Stimulated activated CD4-positive, alpha-beta T cell treated with anti-CD3 and anti-CD28 coated beads, Interleukin-12 subunit alpha, Interleukin-12 subunit beta, amount 100 ng/mL, for 24 hours (primary cell): ENCODE measurements around the gene MIP.
"Not testable (repeated sequence)": the region's sequence is repeated elsewhere in the genome, so short reads cannot be mapped to it uniquely, and the experiment has no call there.

Source experiments
- DNase-seq, 2 experiments: peaks; one replicate each; pipeline ENCODE4 v3.0.0-alpha.2; 2020; ENCODE audit warnings: low read depth in 2 of 2

Gene MIP

DNA sequence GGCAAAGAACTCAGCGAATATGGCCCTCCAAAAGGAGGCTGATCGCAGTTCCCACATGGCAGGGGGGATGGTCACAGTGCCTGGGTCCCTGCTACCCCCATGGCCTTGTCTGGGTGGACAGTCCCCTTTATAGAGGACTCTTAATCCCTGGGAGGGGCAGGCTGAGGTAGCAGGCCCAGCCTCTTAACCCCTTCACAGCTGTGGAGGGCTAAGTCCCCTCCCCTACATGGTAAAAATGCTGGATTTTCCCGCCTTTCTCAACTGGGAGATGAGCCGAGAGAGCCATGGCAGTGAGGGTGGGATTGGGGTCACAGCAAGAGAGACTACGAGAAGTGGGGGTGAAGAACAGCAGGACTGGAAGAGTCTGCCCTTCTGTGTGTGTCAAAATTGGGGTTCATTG is at the start of gene MIP:
MIP (minus strand) TSS at position 101 of the 400 bp plus-strand sequence; CDS start at position 57, 44 bp downstream.
- no peak for DNase-seq

DNA sequence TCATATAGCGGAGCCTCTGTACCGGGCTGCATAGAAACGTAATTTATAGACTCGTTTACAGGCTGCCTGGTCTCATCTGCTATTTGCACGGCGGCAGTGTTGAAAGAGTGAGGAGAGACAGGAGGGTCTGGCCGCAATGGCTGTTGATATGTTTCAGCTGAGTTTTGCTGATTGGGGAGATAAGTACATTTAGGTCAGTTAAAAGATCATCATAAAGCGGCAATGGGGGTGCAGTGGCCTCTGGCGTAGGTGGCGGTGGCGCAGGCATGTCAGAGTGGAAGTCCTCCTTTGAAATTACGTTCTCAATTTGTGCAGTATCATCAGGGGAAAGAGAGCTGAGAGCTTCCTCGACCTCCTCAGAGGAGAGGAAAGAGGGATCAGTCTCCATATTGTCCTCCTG is 45.4 kb upstream of the MIP start:
- not testable (repeated sequence) for DNase-seq

DNA sequence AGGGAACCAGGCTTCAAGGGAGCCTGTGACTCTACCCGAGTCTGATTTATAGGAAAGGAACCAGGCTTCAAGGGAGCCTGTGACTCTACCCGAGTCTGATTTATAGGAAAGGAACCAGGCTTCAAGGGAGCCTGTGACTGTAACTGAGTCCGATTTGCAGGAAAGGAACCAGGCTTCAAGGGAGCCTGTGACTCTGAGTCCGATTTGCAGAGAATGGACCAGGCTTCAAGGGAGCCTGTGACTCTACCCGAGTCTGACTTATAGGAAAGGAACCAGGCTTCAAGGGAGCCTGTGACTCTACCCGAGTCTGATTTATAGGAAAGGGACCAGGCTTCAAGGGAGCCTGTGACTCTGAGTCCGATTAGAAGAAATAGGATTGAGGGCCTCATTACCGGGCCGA is 45.0 kb upstream of the MIP start:
- not testable (repeated sequence) for DNase-seq

DNA sequence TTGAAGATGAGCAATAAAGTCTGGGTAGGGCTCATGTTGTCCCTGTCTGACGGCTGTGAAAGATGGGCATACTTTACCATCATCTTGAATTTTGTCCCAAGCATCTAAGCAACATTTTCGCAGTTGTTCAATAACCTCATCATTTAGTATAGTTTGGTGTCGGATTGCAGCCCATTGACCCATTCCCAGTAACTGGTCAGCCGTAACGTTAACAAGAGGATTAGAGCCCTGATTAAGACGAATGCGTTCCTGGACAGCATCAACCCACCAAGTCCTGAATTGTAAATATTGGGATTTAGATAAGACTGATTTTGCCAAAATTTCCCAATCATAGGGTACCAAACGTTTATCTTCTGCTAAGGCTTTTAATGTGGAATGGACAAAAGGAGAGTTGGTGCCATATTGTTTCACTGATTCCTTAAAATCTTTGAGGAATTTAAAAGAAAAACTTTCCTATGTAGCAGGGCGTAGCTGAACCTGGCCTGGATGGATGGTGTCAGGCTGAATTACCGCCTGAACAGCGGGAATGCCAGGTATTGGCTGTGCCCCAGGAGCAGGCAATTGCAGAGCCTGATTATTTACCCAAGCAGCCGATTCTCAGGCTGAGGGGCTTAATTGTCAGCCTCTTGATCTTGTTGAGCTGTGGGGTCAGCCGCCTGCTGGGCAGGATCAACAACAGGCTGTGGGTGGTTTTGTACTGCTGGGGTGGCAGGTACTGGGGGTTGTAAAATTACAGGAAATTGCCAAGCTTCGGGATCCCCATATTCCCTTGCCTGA is 43.9 kb upstream of the MIP start:
- not testable (repeated sequence) for DNase-seq

DNA sequence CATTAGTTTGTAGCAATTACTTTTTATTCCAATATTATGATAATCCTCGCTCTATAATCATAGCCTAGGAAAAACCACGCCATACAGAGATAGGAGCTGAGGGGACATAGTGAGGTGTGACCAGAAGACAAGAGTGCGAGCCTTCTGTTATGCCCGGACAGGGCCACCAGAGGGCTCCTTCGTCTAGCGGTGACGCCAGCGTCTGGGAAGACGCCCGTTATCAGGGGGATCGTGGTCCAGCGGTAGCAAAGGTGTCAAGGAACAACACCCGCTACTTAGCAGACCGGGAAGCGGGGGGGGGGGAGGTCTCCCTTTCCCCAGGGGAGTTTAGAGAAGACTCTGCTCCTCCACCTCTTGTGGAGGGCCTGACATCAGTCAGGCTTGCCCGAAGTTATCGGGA is 42.2 kb upstream of the MIP start:
- DNase-seq = peak; percentile 28 to 66

DNA sequence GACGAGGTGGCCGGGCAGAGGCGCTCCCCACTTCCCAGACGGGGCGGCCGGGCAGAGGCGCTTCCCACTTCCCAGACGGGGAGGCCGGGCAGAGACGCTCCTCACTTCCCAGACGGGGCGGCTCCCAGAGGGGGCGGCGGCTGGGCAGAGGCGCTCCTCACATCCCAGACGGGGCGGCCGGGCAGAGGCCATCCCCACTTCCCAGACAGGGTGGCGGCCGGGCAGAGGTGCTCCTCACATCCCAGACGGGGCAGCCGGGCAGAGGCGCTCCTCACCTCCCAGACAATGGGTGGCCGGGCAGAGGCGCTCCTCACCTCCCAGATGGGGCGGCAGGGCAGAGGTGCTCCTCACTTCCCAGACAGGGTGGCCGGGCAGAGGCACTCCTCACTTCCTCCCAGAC is 40.0 kb upstream of the MIP start:
- not testable (repeated sequence) for DNase-seq

DNA sequence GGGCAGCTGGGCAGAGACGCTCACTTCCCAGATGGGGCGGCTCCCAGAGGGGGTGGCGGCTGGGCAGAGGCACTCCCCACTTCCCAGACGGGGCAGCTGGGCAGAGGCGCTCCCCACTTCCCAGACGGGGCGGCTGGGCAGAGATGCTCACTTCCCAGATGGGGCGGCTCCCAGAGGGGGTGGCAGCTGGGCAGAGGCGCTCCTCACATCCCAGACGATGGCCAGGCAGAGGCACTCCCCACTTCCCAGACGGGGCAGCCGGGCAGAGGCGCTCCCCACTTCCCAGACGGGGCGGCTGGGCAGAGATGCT is 39.6 kb upstream of the MIP start:
- DNase-seq = not testable (repeated sequence)

DNA sequence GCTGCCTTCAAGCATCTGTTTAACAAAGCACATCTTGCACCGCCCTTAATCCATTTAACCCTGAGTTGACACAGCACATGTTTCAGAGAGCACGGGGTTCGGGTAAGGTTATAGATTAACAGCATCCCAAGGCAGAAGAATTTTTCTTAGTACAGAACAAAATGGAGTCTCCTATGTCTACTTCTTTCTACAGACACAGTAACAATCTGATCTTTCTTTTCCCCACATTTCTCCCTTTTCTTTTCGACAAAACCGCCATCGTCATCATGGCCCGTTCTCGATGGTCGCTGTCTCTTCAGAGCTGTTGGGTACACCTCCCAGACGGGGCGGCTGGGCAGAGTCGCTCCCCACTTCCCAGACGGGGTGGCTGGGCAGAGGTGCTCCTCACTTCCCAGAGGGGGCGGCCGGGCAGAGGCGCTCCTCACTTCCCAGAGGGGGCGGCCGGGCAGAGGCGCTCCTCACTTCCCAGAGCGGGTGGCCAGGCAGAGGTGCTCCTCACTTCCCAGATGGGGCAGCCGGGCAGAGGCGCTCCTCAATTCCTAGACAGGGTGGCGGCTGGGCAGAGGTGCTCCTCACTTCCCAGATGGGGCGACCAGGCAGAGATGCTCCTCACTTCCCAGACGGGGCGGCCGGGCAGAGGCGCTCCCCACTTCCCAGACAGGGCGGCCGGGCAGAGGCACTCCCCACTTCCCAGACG is 39.1 kb upstream of the MIP start:
- DNase-seq = not testable (repeated sequence)

DNA sequence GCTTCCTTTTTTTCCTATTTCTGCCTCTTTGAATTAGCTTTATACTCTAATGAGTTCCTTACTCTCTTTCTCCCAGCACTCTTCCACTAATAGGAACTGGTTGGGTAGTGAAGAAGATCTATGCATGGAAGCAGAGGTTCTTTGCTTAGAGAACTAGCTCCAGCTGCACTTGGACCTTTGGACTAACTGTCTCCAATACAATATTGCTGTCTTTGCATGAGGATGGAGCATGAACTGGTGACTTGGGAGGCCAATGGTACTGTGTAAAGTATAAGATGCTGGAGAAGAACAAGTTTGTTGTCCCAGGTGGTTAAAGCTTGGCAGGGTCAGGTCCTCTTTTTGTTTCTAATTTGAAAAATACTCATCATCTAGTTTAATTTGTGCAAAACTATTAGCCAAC is 35.9 kb upstream of the MIP start:
- DNase-seq = no peak

DNA sequence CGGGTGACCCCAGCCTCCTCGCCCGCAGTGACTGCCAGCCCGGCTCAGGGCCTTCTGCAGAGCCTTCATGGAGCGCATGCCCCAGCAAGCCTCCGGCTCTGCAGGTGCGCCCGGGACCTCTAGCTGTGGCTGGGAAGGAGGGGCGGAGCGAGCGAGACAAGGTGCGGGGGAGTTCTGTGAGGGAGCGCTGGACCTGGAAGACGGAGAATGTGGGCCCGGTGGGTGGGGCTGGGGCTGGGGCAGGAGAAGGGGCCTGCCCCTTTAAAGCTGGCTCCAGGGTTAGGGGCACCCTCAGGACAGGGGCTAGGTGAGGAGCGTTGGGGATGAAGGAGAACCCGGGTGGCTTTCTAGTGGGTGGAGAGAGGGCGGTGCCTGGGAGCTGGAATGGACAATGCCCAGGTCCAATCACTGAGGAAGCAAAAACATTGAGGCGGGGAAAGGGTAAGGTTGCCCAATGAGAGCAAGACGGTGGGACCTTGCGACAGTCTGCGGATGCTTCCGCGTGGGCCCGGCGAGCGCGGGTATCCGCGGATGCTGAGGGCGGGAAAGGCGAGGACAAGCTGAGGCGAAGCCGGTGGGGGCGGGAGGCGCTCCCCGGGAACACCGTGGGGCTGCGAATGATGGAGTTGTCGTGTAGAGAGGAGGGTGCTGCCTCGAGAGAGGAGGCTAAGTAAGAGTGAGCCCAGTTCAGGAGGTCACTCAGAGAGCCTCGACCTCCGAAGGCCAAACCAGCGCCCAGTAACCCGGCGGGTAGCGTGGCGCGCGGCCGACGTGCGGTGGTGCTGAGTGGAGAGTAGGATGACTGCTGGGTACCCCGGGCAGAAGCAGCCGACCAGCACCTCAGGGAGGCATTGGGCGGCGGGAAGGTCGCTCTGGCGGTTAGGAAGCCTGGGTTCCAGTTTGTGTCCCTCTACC is 33.8 kb upstream of the MIP start, which contains the start of gene GLS2:
GLS2 (minus strand) TSS at position 121 of the 915 bp plus-strand sequence; CDS start at position 78, 43 bp downstream.
- DNase-seq = peak; percentile 47 to 53

DNA sequence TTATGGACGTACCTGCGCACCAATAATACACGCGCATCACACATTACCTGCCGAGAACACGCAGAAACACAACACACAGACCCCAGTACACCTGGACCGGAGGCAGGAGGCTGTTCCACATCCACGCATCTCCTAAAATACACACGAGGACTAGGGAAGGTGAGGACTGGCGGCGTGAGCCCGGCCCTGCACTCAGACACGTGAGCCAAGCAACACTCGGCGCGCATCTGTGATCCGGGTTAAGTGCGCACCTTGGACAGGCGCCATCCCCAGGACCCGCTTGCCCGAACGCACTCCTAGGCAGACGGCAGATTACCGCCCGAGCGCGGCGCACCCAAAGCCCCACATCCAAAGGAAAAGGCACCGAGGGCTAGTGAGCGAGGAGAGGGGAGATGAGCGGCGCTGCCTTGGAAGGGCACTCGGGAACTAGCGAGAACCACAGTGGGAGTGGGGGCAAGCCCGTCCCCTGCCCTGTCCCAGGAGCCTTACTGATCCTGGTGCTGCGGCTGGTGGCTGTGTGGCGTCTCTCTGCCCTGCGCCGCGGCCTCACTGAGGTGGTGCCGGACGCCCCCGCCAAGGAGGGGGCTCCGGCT is 33.1 kb upstream of the MIP start:
- DNase-seq = peak in 1 of 2 experiments; percentile 14

DNA sequence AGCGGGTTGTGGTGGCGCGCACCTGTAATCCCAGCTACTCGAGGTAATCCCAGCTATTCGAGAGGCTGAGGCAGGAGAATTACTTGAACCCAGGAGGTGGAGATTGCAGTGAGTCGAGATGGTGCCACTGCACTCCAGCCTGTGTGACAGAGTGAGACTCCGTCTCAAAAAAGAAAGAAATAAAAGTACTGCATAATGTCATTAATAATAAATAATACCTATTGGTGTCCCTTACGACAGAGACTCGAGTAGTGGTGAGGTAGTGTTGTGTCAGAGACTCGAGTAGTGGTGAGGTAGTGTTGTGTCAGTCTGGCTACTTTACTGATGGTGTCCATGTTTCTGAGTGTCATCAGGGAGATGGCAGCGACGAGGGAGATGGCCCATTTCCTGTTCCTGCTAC is 32.2 kb upstream of the MIP start:
- no peak for DNase-seq

DNA sequence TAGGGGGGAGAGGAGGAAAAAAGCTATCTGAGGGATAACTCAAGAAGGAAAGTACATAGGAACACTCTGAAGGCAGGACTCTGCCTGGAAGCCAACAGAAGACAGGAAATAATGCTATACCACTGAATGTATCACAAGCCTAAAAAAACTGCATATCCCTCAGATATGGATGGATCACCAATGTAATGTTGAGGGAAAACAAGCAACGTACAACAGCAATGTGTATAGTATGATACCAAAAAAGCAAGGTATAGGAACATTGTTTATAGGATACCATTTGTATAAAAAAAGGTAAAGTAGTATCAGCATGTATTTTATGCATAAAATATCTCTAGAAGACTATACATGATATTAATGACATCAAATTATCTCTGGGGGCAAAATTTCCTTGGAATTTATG is 30.1 kb upstream of the MIP start:
- no peak for DNase-seq

DNA sequence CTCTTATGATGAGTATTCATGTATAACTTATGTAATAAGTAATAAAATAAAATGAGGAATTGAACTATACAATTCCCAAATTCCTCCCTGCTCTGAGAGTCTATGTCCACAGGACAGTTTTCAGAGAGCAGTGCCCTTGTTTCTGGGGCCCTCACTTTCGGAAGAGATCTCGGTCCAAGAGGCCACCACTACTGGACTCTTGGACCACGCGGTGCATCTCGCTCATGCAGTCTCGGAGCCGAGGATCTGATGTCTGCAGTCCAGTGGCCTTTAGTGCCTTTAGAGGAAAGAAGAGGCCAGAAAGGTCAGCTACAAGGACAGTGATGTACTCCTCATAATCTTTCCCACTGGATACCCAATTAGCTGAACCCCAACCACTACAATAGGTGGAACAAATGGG is 25.2 kb upstream of the MIP start:
- no peak for DNase-seq

DNA sequence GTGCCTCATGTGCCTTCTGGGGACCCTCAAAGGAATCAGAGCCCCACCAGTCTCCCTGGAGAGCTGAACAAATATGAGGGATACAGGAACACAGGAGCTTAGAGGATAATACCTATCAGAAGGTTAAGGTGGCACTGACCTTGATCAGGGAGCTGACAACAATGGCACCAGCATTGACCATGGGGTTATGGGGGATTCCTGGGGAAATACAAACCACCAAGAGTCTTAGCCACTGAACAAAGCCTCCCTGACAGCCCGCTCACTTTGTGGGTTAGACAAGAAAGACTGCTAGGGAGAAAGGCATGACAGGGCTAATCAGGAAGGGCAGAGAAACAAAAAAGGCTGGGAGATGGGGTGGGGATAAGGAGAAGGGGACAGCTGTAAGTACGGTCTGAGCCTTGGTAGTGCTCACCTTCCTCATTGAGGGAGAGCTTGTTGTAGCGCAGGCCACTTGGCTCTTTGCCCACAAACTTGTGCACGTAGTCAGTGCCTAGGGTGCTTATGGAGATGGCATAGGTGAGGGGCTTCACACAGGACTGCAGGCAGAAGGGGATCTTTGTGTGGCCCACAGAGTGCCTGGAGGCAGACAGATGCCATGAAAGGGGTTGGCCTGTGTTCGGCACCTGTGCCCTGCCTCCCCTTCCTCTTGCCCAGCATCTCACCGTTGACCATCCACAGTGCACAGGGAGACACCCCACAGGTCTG is 23.2 kb upstream of the MIP start:
- no peak for DNase-seq

DNA sequence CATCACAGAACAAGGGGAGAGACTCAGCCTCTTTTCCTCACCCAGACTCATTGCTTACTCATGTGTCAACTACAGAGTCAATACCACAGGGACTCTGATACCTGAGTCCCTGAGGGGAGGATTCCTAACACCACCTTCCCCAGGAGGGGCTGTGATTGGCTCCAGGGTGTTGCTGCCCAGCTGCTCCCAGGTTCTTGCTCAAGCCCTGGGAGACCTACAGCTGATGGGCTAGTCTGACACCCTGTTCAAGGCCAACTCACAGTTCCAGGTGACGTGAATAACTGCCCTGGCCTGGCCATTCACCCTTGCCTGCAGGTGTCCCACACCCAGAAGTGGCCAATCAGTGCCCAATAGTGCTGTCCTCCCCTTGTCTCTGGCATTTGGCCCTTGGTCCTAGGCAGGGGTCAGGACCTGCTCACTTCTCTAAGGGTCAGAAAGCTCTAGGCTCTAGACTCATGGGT is 22.5 kb upstream of the MIP start:
- no peak for DNase-seq

DNA sequence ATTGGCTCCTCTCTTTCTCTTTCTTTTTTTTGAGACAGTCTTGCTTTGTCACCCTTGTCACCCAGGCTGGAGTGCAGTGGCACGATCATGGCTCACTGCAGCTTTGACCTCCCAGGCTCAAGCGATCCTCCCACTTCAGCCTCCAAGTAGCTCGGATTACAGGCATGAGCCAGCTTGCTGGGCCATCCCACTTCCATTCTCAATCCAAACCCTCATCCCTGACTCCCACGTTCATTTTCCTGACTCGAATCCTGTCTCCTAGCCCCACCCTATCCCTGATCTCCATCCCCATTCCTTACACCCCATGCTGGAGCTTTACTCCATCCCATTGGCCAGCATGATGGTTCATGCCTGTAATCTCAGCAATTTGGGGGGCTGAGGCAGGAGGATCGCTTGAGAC is 21.7 kb upstream of the MIP start:
- DNase-seq = no peak

DNA sequence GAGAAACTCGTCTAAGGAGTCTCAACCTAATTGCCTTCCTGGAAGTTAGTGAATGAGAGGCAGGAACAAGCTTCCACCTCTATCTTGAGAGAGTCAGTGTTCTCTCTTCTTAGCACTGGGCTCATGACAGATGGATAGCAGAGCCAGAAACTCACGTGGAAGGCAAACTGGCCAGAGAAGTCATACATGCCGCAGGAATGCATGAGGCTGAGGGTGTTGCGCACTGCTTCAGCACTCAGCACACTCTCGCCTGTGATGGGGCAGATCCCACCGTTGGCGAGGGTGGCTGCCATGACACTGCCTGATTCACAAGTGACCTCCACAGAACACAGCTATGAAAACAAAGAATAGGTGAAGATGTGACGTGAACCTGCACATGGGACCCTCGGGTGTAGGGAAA is 19.9 kb upstream of the MIP start:
- no peak for DNase-seq

DNA sequence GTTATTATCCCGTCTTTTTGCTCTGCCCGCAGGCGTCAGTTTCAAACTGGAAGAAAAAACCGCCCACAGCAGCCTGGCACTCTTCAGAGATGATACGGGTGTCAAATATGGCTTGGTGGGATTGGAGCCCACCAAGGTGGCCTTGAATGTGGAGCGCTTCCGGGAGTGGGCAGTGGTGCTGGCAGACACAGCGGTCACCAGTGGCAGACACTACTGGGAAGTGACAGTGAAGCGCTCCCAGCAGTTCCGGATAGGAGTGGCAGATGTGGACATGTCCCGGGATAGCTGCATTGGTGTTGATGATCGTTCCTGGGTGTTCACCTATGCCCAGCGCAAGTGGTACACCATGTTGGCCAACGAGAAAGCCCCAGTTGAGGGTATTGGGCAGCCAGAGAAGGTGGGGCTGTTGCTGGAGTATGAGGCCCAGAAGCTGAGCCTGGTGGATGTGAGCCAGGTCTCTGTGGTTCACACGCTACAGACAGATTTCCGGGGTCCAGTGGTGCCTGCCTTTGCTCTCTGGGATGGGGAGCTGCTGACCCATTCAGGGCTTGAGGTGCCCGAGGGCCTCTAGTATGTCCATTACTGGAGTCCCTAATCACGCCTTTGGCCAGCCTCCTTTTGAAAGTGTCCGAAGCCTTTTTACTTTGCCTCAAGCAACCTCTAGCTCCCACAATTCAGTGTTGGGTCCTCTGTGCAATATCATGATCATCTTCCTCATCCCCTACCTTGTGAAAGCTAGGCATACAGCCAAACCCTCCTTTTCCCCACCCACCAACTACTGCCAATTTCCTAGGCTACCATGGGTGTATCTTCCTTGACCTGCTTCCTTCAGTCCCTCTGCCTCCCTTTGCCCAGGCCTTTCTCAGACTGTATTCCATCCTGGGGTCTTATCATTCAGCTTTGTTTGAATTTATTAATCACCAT is 14.8 kb upstream of the MIP start:
- no peak for DNase-seq
